ENCODE results near the gene COL18A1.

Gene COL18A1

GRCh38 chr21:45542242-45542666 is 137.3 kb downstream of the COL18A1 start, which contains the start of gene SLC19A1:
TSS of gene SLC19A1 (minus strand) at chr21:45542440. CDS start at chr21:45537959, 4,481 bp downstream.
- peak; percentile 46 to 61 (median 49) for DNase-seq
- peaks cover 10% of the 10 kb centered on the region for H3K4me1 ChIP-seq (ENCODE audit: control insufficient read depth, insufficient read depth, low read length, poor library complexity, severe bottlenecking)
- H3K4me3 ChIP-seq (ENCODE audit: insufficient read depth, low read depth, low read length, poor library complexity, severe bottlenecking), result peak within 1 kb of the TSS; percentile 56
- H3K27ac ChIP-seq (ENCODE audit: insufficient read depth, low read length, poor library complexity, severe bottlenecking), result peak within 1 kb of the TSS; percentile 58
- no peaks in the 10 kb centered on the region for H3K9me3 ChIP-seq (ENCODE audit: control insufficient read depth, low read length)
- H3K36me3 ChIP-seq (ENCODE audit: control insufficient read depth, insufficient read depth, low read length), result no peaks in the 10 kb centered on the region
- no peaks in the 10 kb centered on the region for H3K27me3 ChIP-seq (replicated peaks; ENCODE audit: control insufficient read depth, insufficient read depth, low read length, poor library complexity, severe bottlenecking)

GRCh38 chr21:45542667-45543370 is 137.9 kb downstream of the COL18A1 start:
- Histone ChIP-seq H3K27ac (ENCODE audit: insufficient read depth, low read length, poor library complexity, severe bottlenecking) (peak overlapping the region; percentile 51), H3K36me3 (ENCODE audit: control insufficient read depth, insufficient read depth, low read length) (no peaks in the 10 kb centered on the region), H3K9me3 (ENCODE audit: control insufficient read depth, low read length) (no peaks in the 10 kb centered on the region), H3K4me3 (ENCODE audit: insufficient read depth, low read depth, low read length, poor library complexity, severe bottlenecking) (peak overlapping the region; percentile 50), H3K4me1 (ENCODE audit: control insufficient read depth, insufficient read depth, low read length, poor library complexity, severe bottlenecking) (peaks cover 10% of the 10 kb centered on the region), H3K27me3 (replicated peaks; ENCODE audit: control insufficient read depth, insufficient read depth, low read length, poor library complexity, severe bottlenecking) (no peaks in the 10 kb centered on the region)
- no peak for DNase-seq

DNA sequence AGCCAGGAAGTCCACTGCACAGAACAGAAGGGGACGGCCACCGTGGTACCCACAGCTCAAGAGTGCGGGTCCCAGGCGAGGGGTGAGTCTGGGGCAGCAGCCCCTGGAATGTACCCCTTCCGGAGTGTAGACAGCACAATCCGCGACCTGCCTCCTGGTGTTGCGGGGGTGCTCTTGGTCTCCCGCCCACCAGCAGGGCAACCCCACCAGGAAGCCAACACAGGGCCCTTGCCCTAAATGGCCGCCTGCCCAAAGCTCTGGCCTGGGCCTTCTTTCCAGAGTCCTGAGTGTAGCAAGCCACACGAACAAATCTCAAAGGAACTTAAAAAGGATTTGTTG is 138.4 kb downstream of the COL18A1 start:
- Histone ChIP-seq H3K27me3 (replicated peaks; ENCODE audit: control insufficient read depth, insufficient read depth, low read length, poor library complexity, severe bottlenecking) (no peaks in the 10 kb centered on the region), H3K4me1 (ENCODE audit: control insufficient read depth, insufficient read depth, low read length, poor library complexity, severe bottlenecking) (peaks cover 10% of the 10 kb centered on the region), H3K27ac (ENCODE audit: insufficient read depth, low read length, poor library complexity, severe bottlenecking) (no peak overlapping the region), H3K4me3 (ENCODE audit: insufficient read depth, low read depth, low read length, poor library complexity, severe bottlenecking) (no peak overlapping the region), H3K9me3 (ENCODE audit: control insufficient read depth, low read length) (no peaks in the 10 kb centered on the region), H3K36me3 (ENCODE audit: control insufficient read depth, insufficient read depth, low read length) (no peaks in the 10 kb centered on the region)
- DNase-seq, result no peak

DNA sequence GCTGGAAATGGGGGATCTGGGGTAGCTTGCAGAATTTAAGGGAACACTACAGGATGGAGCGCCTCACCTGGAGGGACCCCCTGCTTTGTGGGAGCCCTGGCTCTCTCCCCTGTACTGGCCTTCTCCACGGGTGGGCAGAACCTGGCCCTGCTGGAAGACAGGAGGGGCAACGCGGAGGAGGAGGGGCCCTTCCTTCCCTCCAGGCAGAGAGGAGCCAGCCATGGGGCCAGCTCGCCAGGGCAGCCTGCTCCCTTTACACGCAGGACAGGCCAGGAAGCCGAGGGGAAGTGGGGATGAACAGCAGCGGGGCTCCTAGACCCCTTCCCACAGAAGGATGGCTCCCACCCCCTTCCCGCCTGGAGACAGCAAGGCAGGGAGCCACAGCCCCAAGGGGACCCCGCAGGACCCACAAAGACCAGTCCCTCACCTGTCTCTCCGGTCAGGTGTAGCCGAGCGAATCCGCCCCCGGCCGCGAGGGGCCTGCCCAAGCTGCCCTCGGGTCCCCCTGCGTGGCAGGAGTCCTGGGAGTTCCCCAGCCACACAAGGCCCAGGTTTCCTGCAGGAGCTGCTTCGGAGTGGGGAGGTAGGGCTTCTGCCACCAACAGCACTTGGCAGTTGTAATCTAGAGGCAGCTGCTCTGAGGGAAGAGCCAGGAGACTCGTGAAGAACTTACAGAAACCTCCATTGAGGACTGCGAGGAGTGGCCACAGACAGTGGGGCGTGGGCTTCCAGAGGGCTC is 138.9 kb downstream of the COL18A1 start:
- Histone ChIP-seq H3K9me3 (ENCODE audit: control insufficient read depth, low read length) (no peaks in the 10 kb centered on the region), H3K4me3 (ENCODE audit: insufficient read depth, low read depth, low read length, poor library complexity, severe bottlenecking) (no peak overlapping the region), H3K36me3 (ENCODE audit: control insufficient read depth, insufficient read depth, low read length) (no peaks in the 10 kb centered on the region), H3K27me3 (replicated peaks; ENCODE audit: control insufficient read depth, insufficient read depth, low read length, poor library complexity, severe bottlenecking) (no peaks in the 10 kb centered on the region), H3K4me1 (ENCODE audit: control insufficient read depth, insufficient read depth, low read length, poor library complexity, severe bottlenecking) (peaks cover 10% of the 10 kb centered on the region), H3K27ac (ENCODE audit: insufficient read depth, low read length, poor library complexity, severe bottlenecking) (no peak overlapping the region)
- DNase-seq, result no peak

DNA sequence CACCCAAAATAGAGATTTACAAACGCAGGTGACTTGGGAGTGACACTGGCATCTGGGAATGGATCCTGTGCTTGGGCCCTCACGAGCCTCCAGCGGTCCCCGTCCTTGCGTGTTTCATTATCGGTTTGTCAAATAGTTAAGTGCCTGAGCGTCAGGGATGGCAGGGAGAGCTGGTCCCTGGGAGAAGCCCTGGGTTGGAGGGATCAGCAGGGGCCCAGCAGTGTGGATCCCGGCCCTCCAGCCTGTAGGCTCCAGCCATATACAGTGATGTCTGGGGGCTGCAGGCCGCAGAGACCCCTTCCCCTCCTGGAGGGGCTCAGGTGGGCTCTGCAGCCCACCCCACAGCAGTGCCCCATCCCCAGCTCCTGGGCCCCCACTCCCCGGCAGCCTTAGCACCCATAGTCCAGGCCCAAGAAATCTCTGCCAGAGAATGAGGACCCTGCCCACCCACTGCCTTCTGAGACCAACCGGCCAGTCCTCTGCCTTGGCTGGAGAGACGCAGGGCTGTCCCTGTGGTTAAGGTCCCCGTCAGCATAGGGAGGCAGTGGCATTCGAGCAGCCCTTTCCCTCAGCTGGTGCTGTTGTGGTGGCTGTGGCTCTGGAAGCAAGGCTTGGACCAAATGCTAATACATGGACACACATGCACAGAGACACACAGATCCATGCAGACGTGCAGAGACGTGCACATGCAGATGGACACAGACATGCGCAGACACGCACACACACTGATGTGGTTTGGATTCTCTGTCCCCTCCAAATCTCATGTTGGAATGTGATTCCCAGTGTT is 139.7 kb downstream of the COL18A1 start:
- Histone ChIP-seq H3K9me3 (ENCODE audit: control insufficient read depth, low read length) (no peaks in the 10 kb centered on the region), H3K36me3 (ENCODE audit: control insufficient read depth, insufficient read depth, low read length) (no peaks in the 10 kb centered on the region), H3K4me1 (ENCODE audit: control insufficient read depth, insufficient read depth, low read length, poor library complexity, severe bottlenecking) (peaks cover 10% of the 10 kb centered on the region), H3K27me3 (replicated peaks; ENCODE audit: control insufficient read depth, insufficient read depth, low read length, poor library complexity, severe bottlenecking) (no peaks in the 10 kb centered on the region), H3K27ac (ENCODE audit: insufficient read depth, low read length, poor library complexity, severe bottlenecking) (no peak overlapping the region), H3K4me3 (ENCODE audit: insufficient read depth, low read depth, low read length, poor library complexity, severe bottlenecking) (no peak overlapping the region)
- DNase-seq, result no peak

- no peaks in the 10 kb centered on the region for H3K27me3 ChIP-seq (replicated peaks; ENCODE audit: control insufficient read depth, insufficient read depth, low read length, poor library complexity, severe bottlenecking)
- H3K4me3 ChIP-seq (ENCODE audit: insufficient read depth, low read depth, low read length, poor library complexity, severe bottlenecking), result no peak overlapping the region
- H3K27ac ChIP-seq (ENCODE audit: insufficient read depth, low read length, poor library complexity, severe bottlenecking), result no peak overlapping the region
- no peaks in the 10 kb centered on the region for H3K36me3 ChIP-seq (ENCODE audit: control insufficient read depth, insufficient read depth, low read length)
- H3K9me3 ChIP-seq (ENCODE audit: control insufficient read depth, low read length), result no peaks in the 10 kb centered on the region
- H3K4me1 ChIP-seq (ENCODE audit: control insufficient read depth, insufficient read depth, low read length, poor library complexity, severe bottlenecking), result peaks cover 15% of the 10 kb centered on the region
- no peak for DNase-seq
These were observed 140.2 kb downstream of the COL18A1 start for GRCh38 chr21:45545236-45545570.

DNA sequence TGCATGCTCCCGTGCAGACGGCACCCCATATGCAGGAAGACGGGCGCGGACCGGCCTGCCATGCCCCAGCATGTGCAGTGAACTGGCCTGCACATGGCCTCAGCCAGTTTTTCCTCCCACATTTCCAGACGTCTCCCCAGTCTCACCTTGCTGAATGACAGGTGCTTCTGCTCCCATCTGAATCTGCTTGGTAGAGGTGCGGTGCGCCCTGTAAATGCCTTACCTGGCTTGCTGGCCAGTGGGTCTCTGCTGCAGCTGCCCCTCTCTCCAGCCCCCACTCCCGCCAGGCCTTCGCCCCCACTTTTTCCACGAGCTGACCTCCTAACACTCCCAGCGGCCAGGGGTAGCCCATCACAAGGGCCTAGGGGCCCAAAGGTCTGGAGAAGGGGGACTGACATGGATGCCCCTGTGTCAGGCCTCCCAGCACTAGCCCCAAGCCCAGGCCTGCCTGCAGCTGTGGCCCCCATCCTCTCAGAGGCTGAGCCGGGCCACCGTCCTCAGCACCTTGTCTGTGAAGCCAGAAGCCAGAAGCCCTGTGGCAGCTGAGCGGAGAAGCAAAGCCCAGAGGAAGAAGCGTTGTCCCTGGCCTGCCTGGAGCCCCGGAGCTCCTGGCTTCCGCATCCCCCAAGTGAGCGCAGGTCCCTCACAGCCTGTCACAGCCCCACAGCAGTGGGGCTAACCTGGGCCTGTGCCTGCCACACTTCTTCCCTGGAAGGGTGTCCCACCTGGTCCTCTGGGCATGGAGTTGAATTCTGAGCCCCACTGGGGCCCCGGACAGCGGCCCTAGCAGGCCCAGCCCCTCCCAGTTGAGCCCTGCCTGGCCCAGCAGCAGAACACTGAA is 140.9 kb downstream of the COL18A1 start:
- Histone ChIP-seq H3K27ac (ENCODE audit: insufficient read depth, low read length, poor library complexity, severe bottlenecking) (no peak overlapping the region), H3K9me3 (ENCODE audit: control insufficient read depth, low read length) (no peaks in the 10 kb centered on the region)

GRCh38 chr21:45546636-45547544 is 141.9 kb downstream of the COL18A1 start:
- Histone ChIP-seq H3K27ac (ENCODE audit: insufficient read depth, low read length, poor library complexity, severe bottlenecking) (no peak overlapping the region), H3K4me3 (ENCODE audit: insufficient read depth, low read depth, low read length, poor library complexity, severe bottlenecking) (no peak overlapping the region), H3K4me1 (ENCODE audit: control insufficient read depth, insufficient read depth, low read length, poor library complexity, severe bottlenecking) (peaks cover 24% of the 10 kb centered on the region)

More for the DNA sequence above, 140.9 kb downstream of the COL18A1 start:
- H3K36me3 ChIP-seq (ENCODE audit: control insufficient read depth, insufficient read depth, low read length), result no peaks in the 10 kb centered on the region
- no peaks in the 10 kb centered on the region for H3K27me3 ChIP-seq (replicated peaks; ENCODE audit: control insufficient read depth, insufficient read depth, low read length, poor library complexity, severe bottlenecking)
- DNase-seq, result no peak
- peaks cover 20% of the 10 kb centered on the region for H3K4me1 ChIP-seq (ENCODE audit: control insufficient read depth, insufficient read depth, low read length, poor library complexity, severe bottlenecking)
- H3K4me3 ChIP-seq (ENCODE audit: insufficient read depth, low read depth, low read length, poor library complexity, severe bottlenecking), result no peak overlapping the region

GRCh38 chr21:45547545-45547900 is 142.6 kb downstream of the COL18A1 start:
- DNase-seq, result no peak
- no peak overlapping the region for H3K27ac ChIP-seq (ENCODE audit: insufficient read depth, low read length, poor library complexity, severe bottlenecking)
- H3K4me3 ChIP-seq (ENCODE audit: insufficient read depth, low read depth, low read length, poor library complexity, severe bottlenecking), result no peak overlapping the region
- no peaks in the 10 kb centered on the region for H3K9me3 ChIP-seq (ENCODE audit: control insufficient read depth, low read length)
- no peaks in the 10 kb centered on the region for H3K36me3 ChIP-seq (ENCODE audit: control insufficient read depth, insufficient read depth, low read length)
- H3K4me1 ChIP-seq (ENCODE audit: control insufficient read depth, insufficient read depth, low read length, poor library complexity, severe bottlenecking), result peaks cover 29% of the 10 kb centered on the region
- H3K27me3 ChIP-seq (replicated peaks; ENCODE audit: control insufficient read depth, insufficient read depth, low read length, poor library complexity, severe bottlenecking), result no peaks in the 10 kb centered on the region

More at GRCh38 chr21:45546636-45547544, 141.9 kb downstream of the COL18A1 start:
- Histone ChIP-seq H3K9me3 (ENCODE audit: control insufficient read depth, low read length) (no peaks in the 10 kb centered on the region), H3K36me3 (ENCODE audit: control insufficient read depth, insufficient read depth, low read length) (no peaks in the 10 kb centered on the region), H3K27me3 (replicated peaks; ENCODE audit: control insufficient read depth, insufficient read depth, low read length, poor library complexity, severe bottlenecking) (no peaks in the 10 kb centered on the region)
- no peak for DNase-seq

Measured in effector memory CD4-positive, alpha-beta T cell (primary cell).